ENCODE results near the gene NAA40. TPM values are rescaled to one million over a fixed set of nuclear protein-coding genes. Genes with fewer than 3 reads are reported as not detected.
A peak's percentile ranks its signal among the peaks of the same experiment; 100 is the strongest.

NAA40 gene
- total RNA-seq, 8 experiments from 2014 or later, result 11.3 to 39.2 (median 19.5) TPM

DNA sequence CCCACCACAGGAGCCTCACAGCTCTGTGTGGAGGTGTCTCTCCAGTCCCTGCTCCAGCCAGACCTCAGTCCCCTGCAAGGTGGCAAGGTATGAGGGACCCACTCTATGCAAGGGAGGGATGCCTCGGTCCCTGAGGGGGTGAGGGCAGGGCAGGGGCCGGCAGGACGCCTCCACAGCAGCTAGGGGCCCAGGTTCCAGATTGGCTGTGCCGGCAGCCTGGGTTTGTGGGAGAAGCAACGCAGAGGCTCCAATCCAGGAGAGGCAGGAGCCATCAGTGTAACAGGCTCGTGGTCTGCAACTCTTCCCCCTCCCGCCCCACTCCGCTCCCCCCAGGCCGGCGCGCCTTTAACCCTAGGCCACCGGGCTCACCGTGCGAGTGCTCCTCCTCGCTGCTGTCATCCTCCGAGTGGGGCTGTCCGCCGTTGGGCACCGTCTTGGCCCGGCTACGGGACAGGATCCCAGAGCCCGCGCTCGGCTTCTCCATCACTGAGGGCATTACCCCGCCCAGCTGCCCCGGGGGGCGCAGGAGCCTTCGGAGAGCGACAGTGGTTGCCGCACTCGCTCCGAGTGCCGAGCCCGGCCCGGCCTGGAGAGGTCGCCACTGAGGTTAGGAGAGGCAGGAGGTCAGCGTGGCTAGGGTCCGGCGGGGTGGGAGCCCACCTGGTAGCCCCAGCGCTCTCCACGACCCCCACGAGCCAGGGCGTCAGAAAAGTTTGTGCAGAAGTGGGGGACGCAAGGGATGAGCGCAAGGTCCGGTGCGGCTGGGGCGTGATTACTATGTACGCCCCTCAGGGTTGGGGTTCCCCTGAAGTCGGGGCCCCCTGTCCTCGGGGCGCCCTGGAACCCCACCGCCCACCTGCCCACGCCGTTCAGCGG is 22.6 kb upstream of the NAA40 start:
- in situ Hi-C loops (cut with MboI; ENCODE audit: low pct_unique_long_range_greater_than_20kb in 2 of 9, low sequenced_read_pairs in 9 of 9, unreplicated experiment in 9 of 9), result no loop called here
- ATAC-seq (replicated peaks in 6 of 8), result peak in 5 of 8 experiments; percentile 1 to 41 (median 5)
- WGBS, 10 experiments, result no CpG with 5 or more reads among the region's 56 CpGs
- peak overlapping the region; percentile 55 to 94 (median 85) for H3K4me3 ChIP-seq
- H3K4me1 ChIP-seq (replicated peaks in 1 of 2), result peaks cover 48 to 49% of the 10 kb centered on the region in 2 donors
- H3K27ac ChIP-seq, result peak overlapping the region; percentile 96 to 97

GRCh38 chr11:63916837-63917691 is 21.7 kb upstream of the NAA40 start, which contains the start of gene RCOR2:
RCOR2 (minus strand) TSS chr11:63917164; CDS start chr11:63916456, 708 bp downstream.
- peak within 1 kb of the TSS; percentile 55 to 94 (median 85) for H3K4me3 ChIP-seq
- peak within 1 kb of the TSS; percentile 96 to 97 for H3K27ac ChIP-seq
- in situ Hi-C loops (cut with MboI; ENCODE audit: low pct_unique_long_range_greater_than_20kb in 2 of 9, low sequenced_read_pairs in 9 of 9, unreplicated experiment in 9 of 9), result no loop called here
- H3K4me1 ChIP-seq (replicated peaks in 1 of 2), result peaks cover 45% of the 10 kb centered on the region in 2 donors
- 0% methylated on average over 7 of the region's 85 CpGs; no CpG with 5 or more reads in 9 of the 10 experiments for WGBS, 10 experiments
- peak; percentile 8 to 48 (median 19) for ATAC-seq (replicated peaks in 6 of 8)

GRCh38 chr11:63917692-63918506 is 20.9 kb upstream of the NAA40 start:
- Histone ChIP-seq H3K27ac (peak overlapping the region; percentile 96 to 97), H3K4me1 (replicated peaks in 1 of 2) (peaks cover 42 to 45% of the 10 kb centered on the region in 2 donors), H3K4me3 (peak overlapping the region; percentile 55 to 94 (median 85))
- in situ Hi-C loops (cut with MboI; ENCODE audit: low pct_unique_long_range_greater_than_20kb in 2 of 9, low sequenced_read_pairs in 9 of 9, unreplicated experiment in 9 of 9), result no loop called here
- ATAC-seq (replicated peaks in 6 of 8), result peak; percentile 13 to 47 (median 38)
- WGBS, 10 experiments, result 0% methylated on average over 2 to 7 of the region's 50 CpGs; no CpG with 5 or more reads in 8 of the 10 experiments

DNA sequence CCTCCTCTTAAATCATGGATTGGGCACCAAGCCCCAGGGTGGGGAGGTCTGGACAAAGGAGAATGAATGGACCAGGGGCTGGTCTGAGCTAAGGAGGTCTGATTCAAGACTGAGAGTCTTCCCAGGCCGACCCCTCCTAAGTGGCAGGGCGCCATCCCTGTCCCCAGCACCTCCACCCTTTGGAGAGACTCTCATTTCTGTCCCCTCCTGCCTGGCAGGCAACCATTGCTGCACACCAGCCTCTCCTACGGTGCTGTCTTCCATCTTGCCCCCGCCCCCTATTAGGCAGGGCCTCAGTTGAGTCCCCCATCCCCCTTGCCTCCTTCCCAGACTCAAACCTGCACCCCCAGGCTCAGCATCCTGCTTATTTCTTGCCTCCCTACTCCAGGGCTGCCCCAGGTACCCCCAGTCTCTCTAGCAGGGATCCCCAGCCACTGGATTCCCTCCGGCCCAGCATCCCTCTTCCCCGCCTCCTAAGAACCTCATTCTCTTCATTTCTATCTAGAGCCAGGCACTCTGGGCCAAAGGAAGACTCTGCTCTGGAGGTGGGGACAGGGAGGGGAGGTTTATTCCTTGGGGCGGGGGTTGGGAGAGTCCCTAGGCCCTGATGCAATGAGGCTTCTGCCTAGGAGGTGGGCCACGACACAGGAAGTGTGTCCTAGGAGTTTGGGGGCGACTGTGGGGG is 20.2 kb upstream of the NAA40 start:
- H3K4me3 ChIP-seq, result peak overlapping the region in 3 of 5 donors; percentile 83 to 90 (median 85)
- in situ Hi-C loops (cut with MboI; ENCODE audit: low pct_unique_long_range_greater_than_20kb in 2 of 9, low sequenced_read_pairs in 9 of 9, unreplicated experiment in 9 of 9), result no loop called here
- H3K27ac ChIP-seq, result peak overlapping the region; percentile 96 to 97
- no CpG with 5 or more reads among the region's 9 CpGs for WGBS, 10 experiments
- ATAC-seq (replicated peaks in 6 of 8), result peak; percentile 2 to 60 (median 48)
- H3K4me1 ChIP-seq (replicated peaks in 1 of 2), result peaks cover 42 to 45% of the 10 kb centered on the region in 2 donors

GRCh38 chr11:63919267-63920125 is 19.3 kb upstream of the NAA40 start:
- WGBS, 10 experiments, result 38 to 60% methylated on average over 1 to 5 of the region's 41 CpGs; no CpG with 5 or more reads in 8 of the 10 experiments
- H3K4me3 ChIP-seq, result peak overlapping the region in 4 of 5 donors; percentile 4 to 90 (median 84)
- ATAC-seq (replicated peaks in 6 of 8), result peak; percentile 10 to 62 (median 52)
- in situ Hi-C loops (cut with MboI; ENCODE audit: low pct_unique_long_range_greater_than_20kb in 2 of 9, low sequenced_read_pairs in 9 of 9, unreplicated experiment in 9 of 9), result no loop called here
- peak overlapping the region; percentile 96 to 97 for H3K27ac ChIP-seq
- peaks cover 42 to 45% of the 10 kb centered on the region in 2 donors for H3K4me1 ChIP-seq (replicated peaks in 1 of 2)

GRCh38 chr11:63920126-63920938 is 18.5 kb upstream of the NAA40 start:
- peak in 2 of 8 experiments; percentile 2 for ATAC-seq (replicated peaks in 6 of 8)
- in situ Hi-C loops (cut with MboI; ENCODE audit: low pct_unique_long_range_greater_than_20kb in 2 of 9, low sequenced_read_pairs in 9 of 9, unreplicated experiment in 9 of 9), result no loop called here
- peaks cover 35 to 39% of the 10 kb centered on the region in 2 donors for H3K4me1 ChIP-seq (replicated peaks in 1 of 2)
- H3K4me3 ChIP-seq, result peak overlapping the region in 2 of 5 donors; percentile 7 to 85
- 0 to 47% (median 37%) methylated on average over 1 to 7 of the region's 22 CpGs; no CpG with 5 or more reads in 5 of the 10 experiments for WGBS, 10 experiments
- H3K27ac ChIP-seq, result peak overlapping the region; percentile 96 to 97

DNA sequence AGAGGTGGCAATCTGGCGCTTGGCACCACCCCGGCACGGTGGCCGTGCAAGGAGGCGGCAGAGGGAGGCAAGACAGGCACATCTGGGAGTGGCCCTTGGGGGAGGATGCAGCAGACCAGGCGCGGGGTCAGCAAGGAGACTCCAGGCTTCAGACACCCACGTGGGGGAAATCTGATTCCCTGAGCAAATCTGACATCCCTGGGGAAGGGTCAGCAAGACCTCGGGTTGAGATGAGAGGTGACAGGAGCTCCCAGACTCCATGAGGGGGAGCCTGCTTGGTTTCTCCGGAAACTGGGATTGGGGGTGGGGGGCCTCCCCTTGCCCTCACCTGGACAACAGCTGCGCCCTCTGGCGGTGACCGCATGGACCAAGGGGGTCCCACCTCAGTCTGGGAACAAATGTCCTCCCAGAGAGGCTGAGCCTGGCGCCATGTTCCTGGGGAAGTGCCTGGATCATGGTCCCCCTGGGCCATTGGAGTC is 17.8 kb upstream of the NAA40 start:
- peaks cover 35 to 39% of the 10 kb centered on the region in 2 donors for H3K4me1 ChIP-seq (replicated peaks in 1 of 2)
- in situ Hi-C loops (cut with MboI; ENCODE audit: low pct_unique_long_range_greater_than_20kb in 2 of 9, low sequenced_read_pairs in 9 of 9, unreplicated experiment in 9 of 9), result no loop called here
- ATAC-seq (replicated peaks in 6 of 8), result no peak
- H3K4me3 ChIP-seq, result no peak overlapping the region
- H3K27ac ChIP-seq, result peak overlapping the region; percentile 96 to 97
- WGBS, 10 experiments, result 80 to 100% methylated on average over 1 to 3 of the region's 14 CpGs; no CpG with 5 or more reads in 8 of the 10 experiments

GRCh38 chr11:63922673-63923192 is 16.1 kb upstream of the NAA40 start:
- no peak overlapping the region for H3K4me3 ChIP-seq
- peaks cover 31 to 33% of the 10 kb centered on the region in 2 donors for H3K4me1 ChIP-seq (replicated peaks in 1 of 2)
- WGBS, 10 experiments, result 79 to 100% (median 100%) methylated on average over 1 to 2 of the region's 2 CpGs; no CpG with 5 or more reads in 5 of the 10 experiments
- in situ Hi-C loops (cut with MboI; ENCODE audit: low pct_unique_long_range_greater_than_20kb in 2 of 9, low sequenced_read_pairs in 9 of 9, unreplicated experiment in 9 of 9), result no loop called here
- H3K27ac ChIP-seq, result no peak overlapping the region
- ATAC-seq (replicated peaks in 6 of 8), result no peak

- H3K4me3 ChIP-seq, result no peak overlapping the region
- H3K4me1 ChIP-seq (replicated peaks in 1 of 2), result peaks cover 26 to 27% of the 10 kb centered on the region in 2 donors
- in situ Hi-C loops (cut with MboI; ENCODE audit: low pct_unique_long_range_greater_than_20kb in 2 of 9, low sequenced_read_pairs in 9 of 9, unreplicated experiment in 9 of 9), result no loop called here
- WGBS, 10 experiments, result 40 to 94% (median 59%) methylated on average over 1 to 3 of the region's 4 CpGs; no CpG with 5 or more reads in 6 of the 10 experiments
- no peak overlapping the region for H3K27ac ChIP-seq
- ATAC-seq (replicated peaks in 6 of 8), result no peak
Observed at GRCh38 chr11:63923319-63923718, 15.5 kb upstream of the NAA40 start.

GRCh38 chr11:63929616-63930015 is 9.2 kb upstream of the NAA40 start:
- Histone ChIP-seq H3K27ac (no peak overlapping the region), H3K4me1 (replicated peaks in 1 of 2) (no peaks in the 10 kb centered on the region), H3K4me3 (no peak overlapping the region)
- WGBS, 10 experiments, result 77 to 90% (median 84%) methylated on average over 1 to 5 of the region's 5 CpGs; no CpG with 5 or more reads in 6 of the 10 experiments
- ATAC-seq (replicated peaks in 6 of 8), result no peak
- in situ Hi-C loops (cut with MboI; ENCODE audit: low pct_unique_long_range_greater_than_20kb in 2 of 9, low sequenced_read_pairs in 9 of 9, unreplicated experiment in 9 of 9), result loop anchor here in 2 of 9 experiments (25.0 kb wide), 1 partner anchor 92 kb away; the partner anchor contains the start of gene MARK2 (in 2 of the 2)
